A549 (cell line): ENCODE data around the gene FAM111B. TPM values are rescaled to one million over a fixed set of nuclear protein-coding genes. Genes with fewer than 3 reads are reported as not detected.

Experiments
- ATAC-seq, 2 experiments: fragments of 200-7000 bp in 1 of 2; fragments of >200 bp in 1 of 2; cut with Nextera tagmentation in 1 of 2; cut with Tn5 transposase in 1 of 2; 3 replicates each; pipeline versions ENCODE4 v1.8.0 to v1.9.1; 2018 to 2020; ENCODE audit warnings: mild to moderate bottlenecking in 1 of 2, moderate library complexity in 1 of 2
- CTCF ChIA-PET: fragments of 300-600 bp; sonication (Branson Sonifier 250); formaldehyde crosslinking; extraction: SDS; loops from one replicate; lab custom pipeline; 2021; ENCODE audit warnings: antibody characterized with exemption, inconsistent platforms; lab: Yijun Ruan, JAX
- POLR2A ChIA-PET: fragments of 350-600 bp; formaldehyde crosslinking; extraction: SDS; loops from one replicate; lab custom pipeline; 2021; ENCODE audit warnings: antibody characterized with exemption, inconsistent platforms; lab: Yijun Ruan, JAX
- DNase-seq, 2 experiments: peaks; one replicate each; pipeline versions ENCODE4 v3.0.0 to v3.0.0-alpha.2; 2011 to 2016; ENCODE audit warnings: low read depth in 1 of 2, low spot score in 1 of 2
- FAIRE-seq: peaks from 2 replicates; lab custom pipeline; 2011; peaks lifted over from hg19 to GRCh38; lab: Jason Lieb, UNC
- H3K27ac ChIP-seq, 2 experiments: fragments of >200 bp; sonication (Bioruptor Twin); formaldehyde crosslinking; 3 replicates each; pipeline ENCODE4 v1.5.1; 2016 to 2017
- H3K4me1 ChIP-seq: fragments of >200 bp; sonication (Bioruptor Twin); formaldehyde crosslinking; 3 replicates; pipeline ENCODE4 v1.6.1; 2016
- H3K4me2 ChIP-seq: fragments of >200 bp; sonication (Bioruptor Twin); formaldehyde crosslinking; 3 replicates; pipeline ENCODE4 v1.6.1; 2016
- H3K4me3 ChIP-seq: fragments of >200 bp; sonication (Bioruptor Twin); formaldehyde crosslinking; 3 replicates; pipeline ENCODE4 v1.5.1; 2016
- H3K9me3 ChIP-seq: fragments of >200 bp; sonication (Bioruptor Twin); formaldehyde crosslinking; 3 replicates; pipeline ENCODE4 v1.6.1; 2016
- BCL3 ChIP-seq: fragments of >200 bp; sonication (Bioruptor Twin); formaldehyde crosslinking; IDR thresholded peaks from 3 replicates; pipeline ENCODE4 v1.6.1; 2016
- CEBPB ChIP-seq, 2 experiments: fragments of >200 bp in 1 of 2; sonication (Bioruptor Twin) in 1 of 2; formaldehyde crosslinking in 1 of 2; IDR thresholded peaks; 2 replicates each; pipeline ENCODE4 v1.6.1; 2012 to 2016
- CHD2 ChIP-seq: fragments of 150-350 bp; IDR thresholded peaks from 2 replicates; pipeline ENCODE4 v1.6.1; 2014; ENCODE audit warnings: low read length; ENCODE audit not compliant: partially characterized antibody
- CTCF ChIP-seq: fragments of >200 bp; sonication (Bioruptor Twin); formaldehyde crosslinking; IDR thresholded peaks from 3 replicates; pipeline ENCODE4 v1.5.1; 2016
- EHMT2 ChIP-seq: fragments of 200-600 bp; sonication (generic); IDR thresholded peaks from 2 replicates; pipeline ENCODE4 v1.6.1; 2016; ENCODE audit warnings: antibody characterized with exemption, low read depth, mild to moderate bottlenecking, moderate library complexity
- EP300 ChIP-seq, 2 experiments: fragments of >200 bp; sonication (Bioruptor Twin); formaldehyde crosslinking; IDR thresholded peaks; 2 replicates in 1 of 2; 3 replicates in 1 of 2; pipeline ENCODE4 v1.6.1; 2016 to 2017
- ESRRA ChIP-seq: fragments of 150-350 bp; IDR thresholded peaks from 2 replicates; pipeline ENCODE4 v1.6.1; 2014; ENCODE audit warnings: mild to moderate bottlenecking, low read length, borderline replicate concordance
- FOXS1 ChIP-seq: fragments of 250-450 bp; sonication (Bioruptor Pico); IDR thresholded peaks from 2 replicates; pipeline ENCODE4 v1.5.0; 2020; ENCODE audit warnings: mild to moderate bottlenecking, moderate library complexity
- GATA3 ChIP-seq: IDR thresholded peaks from 2 replicates; pipeline ENCODE4 v1.6.1; 2012; ENCODE audit warnings: borderline replicate concordance
- HEYL ChIP-seq: fragments of 250-450 bp; sonication (Bioruptor Pico); IDR thresholded peaks from 2 replicates; pipeline ENCODE4 v1.8.0; 2021; ENCODE audit warnings: mild to moderate bottlenecking, moderate library complexity
- HOXA7 ChIP-seq: fragments of 250-450 bp; sonication (Bioruptor Pico); IDR thresholded peaks from 2 replicates; pipeline ENCODE4 v1.5.0; 2020; ENCODE audit warnings: mild to moderate bottlenecking, moderate library complexity
- JUN ChIP-seq, 2 experiments: fragments of >200 bp; sonication (Bioruptor Twin); formaldehyde crosslinking; IDR thresholded peaks; 2 replicates in 1 of 2; 3 replicates in 1 of 2; pipeline ENCODE4 v1.6.1; 2016 to 2017
- JUNB ChIP-seq: fragments of >200 bp; sonication (Bioruptor Twin); formaldehyde crosslinking; IDR thresholded peaks from 2 replicates; pipeline ENCODE4 v1.6.1; 2016
- KDM1A ChIP-seq: fragments of 200-600 bp; sonication (generic); IDR thresholded peaks from 2 replicates; pipeline ENCODE4 v1.6.1; 2016; ENCODE audit warnings: low read depth, mild to moderate bottlenecking
- KDM5A ChIP-seq: fragments of 200-600 bp; sonication (generic); IDR thresholded peaks from 2 replicates; pipeline ENCODE4 v1.6.1; 2016; ENCODE audit warnings: antibody characterized with exemption, mild to moderate bottlenecking
- MAFK ChIP-seq: fragments of 450-650 bp; IDR thresholded peaks from 2 replicates; pipeline ENCODE4 v1.6.1; 2014; ENCODE audit not compliant: partially characterized antibody
- MYC ChIP-seq: IDR thresholded peaks from 2 replicates; pipeline ENCODE4 v1.6.1; 2012; ENCODE audit warnings: mild to moderate bottlenecking, inconsistent platforms, low read length, improper control_type of control experiment, borderline replicate concordance
- NFE2L2 ChIP-seq: fragments of 150-350 bp; conservative IDR thresholded peaks from 2 replicates; pipeline ENCODE4 v1.6.1; 2014; ENCODE audit warnings: low read length
- NR3C1 ChIP-seq: fragments of >200 bp; sonication (Bioruptor Twin); formaldehyde crosslinking; IDR thresholded peaks from 3 replicates; pipeline ENCODE4 v1.6.1; 2017
- PBX3 ChIP-seq: IDR thresholded peaks from 2 replicates; pipeline ENCODE4 v1.6.1; 2012
- PHF8 ChIP-seq: fragments of 200-600 bp; sonication (generic); IDR thresholded peaks from 2 replicates; pipeline ENCODE4 v1.6.1; 2016; ENCODE audit warnings: low read depth, mild to moderate bottlenecking, antibody characterized with exemption, moderate library complexity, borderline replicate concordance
- POLR2A ChIP-seq: IDR thresholded peaks from 2 replicates; pipeline ENCODE4 v1.6.1; 2012; ENCODE audit warnings: mild to moderate bottlenecking, low read length
- RCOR1 ChIP-seq: fragments of 150-350 bp; IDR thresholded peaks from 2 replicates; pipeline ENCODE4 v1.6.1; 2014; ENCODE audit warnings: antibody characterized with exemption, low read length, low read depth
- RNF2 ChIP-seq: fragments of 200-600 bp; sonication (generic); IDR thresholded peaks from 2 replicates; pipeline ENCODE4 v1.6.1; 2016; ENCODE audit warnings: low read depth, mild to moderate bottlenecking, antibody characterized with exemption, moderate library complexity, borderline replicate concordance
- SREBF2 ChIP-seq: fragments of 450-650 bp; IDR thresholded peaks from 2 replicates; pipeline ENCODE4 v1.6.1; 2014; ENCODE audit warnings: mild to moderate bottlenecking, moderate library complexity
- TP53 ChIP-seq: fragments of 250-450 bp; sonication (Bioruptor Pico); IDR thresholded peaks from 2 replicates; pipeline ENCODE4 v1.5.0; 2021; ENCODE audit warnings: mild to moderate bottlenecking, moderate library complexity
- ZNF302 ChIP-seq: fragments of 250-450 bp; sonication (Bioruptor Pico); IDR thresholded peaks from 2 replicates; pipeline ENCODE4 v1.9.0; 2021; ENCODE audit warnings: inconsistent platforms, mild to moderate bottlenecking, moderate library complexity
- ZSCAN20 ChIP-seq: fragments of 250-450 bp; sonication (Bioruptor Pico); IDR thresholded peaks from 2 replicates; pipeline ENCODE4 v1.8.0; 2022; ENCODE audit warnings: mild to moderate bottlenecking, moderate library complexity
- WGBS: methylation state at CpG from one replicate; pipeline ENCODE4 v1.1.6; 2017; ENCODE audit errors: missing lambda C conversion rate; 5-methylcytosine and 5-hydroxymethylcytosine counted together
- polyA plus RNA-seq, 4 experiments: library from polyadenylated mRNA; depleted of rRNA in 3 of 4; stranded (reverse); fragments of >200 nt; fragmentation: RNase III in 1 of 4; extraction: RNeasy Plus Mini Kit Qiagen cat#74134 plus additional on column Dnase treatment in 1 of 4; gene quantifications; 2 replicates in 3 of 4; 3 replicates in 1 of 4; pipeline ENCODE4 v1.2.3, GENCODE V29; 2011 to 2017
- TF ChIP-seq, protein P1 (sequence below): IDR thresholded peaks from 2 replicates; pipeline ENCODE4 v1.6.1; 2012
- TF ChIP-seq, protein P2 (sequence below): fragments of 150-350 bp; IDR thresholded peaks from 2 replicates; pipeline ENCODE4 v1.6.1; 2014; ENCODE audit warnings: low read depth, mild to moderate bottlenecking, low read length
- TF ChIP-seq, protein P3 (sequence below): fragments of 200-600 bp; sonication (generic); IDR thresholded peaks from 2 replicates; pipeline ENCODE4 v1.6.1; 2016; ENCODE audit warnings: antibody characterized with exemption, mild to moderate bottlenecking, moderate library complexity

Gene FAM111B
- polyA plus RNA-seq, 2 of the 4 experiments (the other 2 are of a cell fraction): 6.9 to 11.0 TPM

GRCh38 chr11:59142530-59143507 is 35.8 kb downstream of the FAM111B start, which contains the start of gene FAM111A:
FAM111A (plus strand) TSS chr11:59142856; CDS start chr11:59148873, 6,017 bp downstream.
- H3K4me2 ChIP-seq: peak within 1 kb of the TSS; percentile 81
- FAIRE-seq (no peak), DNase-seq (peak; percentile 81 to 86), ATAC-seq (peak; percentile 88 to 90)
- peak within 1 kb of the TSS; percentile 81 to 86 for H3K27ac ChIP-seq
- H3K4me1 ChIP-seq: peaks cover 25% of the 10 kb centered on the region
- H3K9me3 ChIP-seq: no peaks in the 10 kb centered on the region
- ChIA-PET CTCF (interaction anchor here (1.4 to 6.6 kb wide), 4 partner anchors 15 to 287 kb away, joined by 3 to 44 read pairs (median 7); no protein-coding TSS in a partner anchor), POLR2A (interaction anchor here (1.0 kb wide), 2 partner anchors 8 to 16 kb away, joined by 3 to 5 read pairs; no protein-coding TSS in a partner anchor)
- peak within 1 kb of the TSS; percentile 73 for H3K4me3 ChIP-seq
- 3% methylated on average over 50 of the region's 50 CpGs for WGBS
- TF ChIP-seq NFE2L2 (no peak), MYC (no peak), EHMT2 (no peak), ZNF302 (CRISPR knock-in tag) (no peak), BCL3 (peak; percentile 22; the same call in 1 of the 3 replicates), JUNB (no peak), ESRRA (no peak), FOXS1 (no peak), JUN (IDR thresholded peaks at IDR 0.05) (peak in 1 of 2 experiments; percentile 45; a peak in 1 of 5 replicates), POLR2A (peak; percentile 42), NR3C1 (no peak), HOXA7 (CRISPR knock-in tag) (no peak), HEYL (no peak), CEBPB (IDR thresholded peaks at IDR 0.05) (no peak), CHD2 (peak; percentile 41), RNF2 (no peak), MAFK (no peak), GATA3 (peak; percentile 26; the same call in 1 of the 2 replicates), PHF8 (peak; percentile 61; the same call in 1 of the 2 replicates), SREBF2 (no peak), KDM1A (no peak), RCOR1 (no peak), TP53 (no peak), PBX3 (no peak), ZSCAN20 (no peak), EP300 (IDR thresholded peaks at IDR 0.05) (no peak), KDM5A (no peak), CTCF (peak; percentile 34; the same call in 2 of the 3 replicates)
- TF ChIP-seq, protein P1, sequence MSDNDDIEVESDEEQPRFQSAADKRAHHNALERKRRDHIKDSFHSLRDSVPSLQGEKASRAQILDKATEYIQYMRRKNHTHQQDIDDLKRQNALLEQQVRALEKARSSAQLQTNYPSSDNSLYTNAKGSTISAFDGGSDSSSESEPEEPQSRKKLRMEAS: peak; percentile 76; the same call in 1 of the 2 replicates
- TF ChIP-seq, protein P2, sequence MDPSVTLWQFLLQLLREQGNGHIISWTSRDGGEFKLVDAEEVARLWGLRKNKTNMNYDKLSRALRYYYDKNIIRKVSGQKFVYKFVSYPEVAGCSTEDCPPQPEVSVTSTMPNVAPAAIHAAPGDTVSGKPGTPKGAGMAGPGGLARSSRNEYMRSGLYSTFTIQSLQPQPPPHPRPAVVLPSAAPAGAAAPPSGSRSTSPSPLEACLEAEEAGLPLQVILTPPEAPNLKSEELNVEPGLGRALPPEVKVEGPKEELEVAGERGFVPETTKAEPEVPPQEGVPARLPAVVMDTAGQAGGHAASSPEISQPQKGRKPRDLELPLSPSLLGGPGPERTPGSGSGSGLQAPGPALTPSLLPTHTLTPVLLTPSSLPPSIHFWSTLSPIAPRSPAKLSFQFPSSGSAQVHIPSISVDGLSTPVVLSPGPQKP: no peak
- TF ChIP-seq, protein P3, sequence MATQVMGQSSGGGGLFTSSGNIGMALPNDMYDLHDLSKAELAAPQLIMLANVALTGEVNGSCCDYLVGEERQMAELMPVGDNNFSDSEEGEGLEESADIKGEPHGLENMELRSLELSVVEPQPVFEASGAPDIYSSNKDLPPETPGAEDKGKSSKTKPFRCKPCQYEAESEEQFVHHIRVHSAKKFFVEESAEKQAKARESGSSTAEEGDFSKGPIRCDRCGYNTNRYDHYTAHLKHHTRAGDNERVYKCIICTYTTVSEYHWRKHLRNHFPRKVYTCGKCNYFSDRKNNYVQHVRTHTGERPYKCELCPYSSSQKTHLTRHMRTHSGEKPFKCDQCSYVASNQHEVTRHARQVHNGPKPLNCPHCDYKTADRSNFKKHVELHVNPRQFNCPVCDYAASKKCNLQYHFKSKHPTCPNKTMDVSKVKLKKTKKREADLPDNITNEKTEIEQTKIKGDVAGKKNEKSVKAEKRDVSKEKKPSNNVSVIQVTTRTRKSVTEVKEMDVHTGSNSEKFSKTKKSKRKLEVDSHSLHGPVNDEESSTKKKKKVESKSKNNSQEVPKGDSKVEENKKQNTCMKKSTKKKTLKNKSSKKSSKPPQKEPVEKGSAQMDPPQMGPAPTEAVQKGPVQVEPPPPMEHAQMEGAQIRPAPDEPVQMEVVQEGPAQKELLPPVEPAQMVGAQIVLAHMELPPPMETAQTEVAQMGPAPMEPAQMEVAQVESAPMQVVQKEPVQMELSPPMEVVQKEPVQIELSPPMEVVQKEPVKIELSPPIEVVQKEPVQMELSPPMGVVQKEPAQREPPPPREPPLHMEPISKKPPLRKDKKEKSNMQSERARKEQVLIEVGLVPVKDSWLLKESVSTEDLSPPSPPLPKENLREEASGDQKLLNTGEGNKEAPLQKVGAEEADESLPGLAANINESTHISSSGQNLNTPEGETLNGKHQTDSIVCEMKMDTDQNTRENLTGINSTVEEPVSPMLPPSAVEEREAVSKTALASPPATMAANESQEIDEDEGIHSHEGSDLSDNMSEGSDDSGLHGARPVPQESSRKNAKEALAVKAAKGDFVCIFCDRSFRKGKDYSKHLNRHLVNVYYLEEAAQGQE: peak; percentile 59
